HepG2 (cell line): ENCODE measurements around the gene DHX8. TPM values are rescaled to one million over a fixed set of nuclear protein-coding genes. Genes with fewer than 3 reads are reported as not detected.

Source experiments
- FOXP1 ChIP-seq, 2 experiments: fragments of 450-650 bp in 1 of 2; IDR thresholded peaks; 2 replicates each; pipeline ENCODE4 v1.6.1; 2017 to 2018; ENCODE audit warnings: antibody characterized with exemption in 1 of 2
- KLF15 ChIP-seq: sonication (generic); formaldehyde crosslinking; IDR thresholded peaks from 2 replicates; pipeline ENCODE4 v1.8.1; 2023; ENCODE audit warnings: borderline replicate concordance, mild to moderate bottlenecking, inconsistent platforms, missing genetic modification reagents, mixed read lengths
- PHF8 ChIP-seq: sonication (generic); formaldehyde crosslinking; IDR thresholded peaks from 2 replicates; pipeline ENCODE4 v1.5.0; 2020; ENCODE audit warnings: missing genetic modification reagents
- PITX1 ChIP-seq: sonication (generic); formaldehyde crosslinking; IDR thresholded peaks from 2 replicates; pipeline ENCODE4 v1.5.1; 2020; ENCODE audit warnings: mild to moderate bottlenecking, missing genetic modification reagents
- RXRB ChIP-seq: IDR thresholded peaks from 2 replicates; pipeline ENCODE4 v1.6.1; 2016; ENCODE audit warnings: borderline replicate concordance, missing genetic modification reagents, missing compliant biosample characterization
- SP2 ChIP-seq: sonication (generic); formaldehyde crosslinking; IDR thresholded peaks from 2 replicates; pipeline ENCODE4 v1.5.1; 2020; ENCODE audit warnings: mild to moderate bottlenecking, missing genetic modification reagents
- YEATS2 ChIP-seq: sonication (generic); formaldehyde crosslinking; IDR thresholded peaks from 2 replicates; pipeline ENCODE4 v1.4.0; 2020; ENCODE audit warnings: missing genetic modification reagents, borderline replicate concordance
- ZFX ChIP-seq: sonication (generic); formaldehyde crosslinking; IDR thresholded peaks from 2 replicates; pipeline ENCODE4 v1.4.0; 2020; ENCODE audit warnings: mild to moderate bottlenecking, low read depth, missing genetic modification reagents, moderate library complexity
- ZNF101 ChIP-seq: sonication (generic); formaldehyde crosslinking; IDR thresholded peaks from 2 replicates; pipeline ENCODE4 v1.4.0; 2020; ENCODE audit warnings: mild to moderate bottlenecking, low read depth, missing genetic modification reagents, borderline replicate concordance
- ZNF335 ChIP-seq: sonication (generic); formaldehyde crosslinking; IDR thresholded peaks from 2 replicates; pipeline ENCODE4 v1.4.0; 2020; ENCODE audit warnings: missing genetic modification reagents
- ZNF557 ChIP-seq: sonication (generic); formaldehyde crosslinking; IDR thresholded peaks from 2 replicates; pipeline ENCODE4 v1.4.0; 2020; ENCODE audit warnings: missing genetic modification reagents
- ZSCAN30 ChIP-seq: sonication (generic); formaldehyde crosslinking; IDR thresholded peaks from 2 replicates; pipeline ENCODE4 v1.5.0; 2020; ENCODE audit warnings: mild to moderate bottlenecking, missing genetic modification reagents
- polyA plus RNA-seq, 8 experiments: library from polyadenylated mRNA; depleted of rRNA in 3 of 8; stranded (reverse) in 7 of 8; unstranded in 1 of 8; fragments of >200 nt; fragmentation: Illumina TruSeq in 4 of 8; extraction: Trizol in 4 of 8; gene quantifications; 2 replicates each; pipeline versions ENCODE4 v1.2.1 to v1.2.3, GENCODE V29; 2011 to 2016; ENCODE audit warnings: low read depth in 4 of 8, missing spikeins in 1 of 8, mixed read lengths in 1 of 8; ENCODE audit not compliant: insufficient read depth in 1 of 8
- total RNA-seq, 5 experiments: library from RNA; depleted of rRNA; stranded (reverse); fragments of >200 nt; fragmentation: Illumina TruSeq; extraction: Trizol; gene quantifications; 2 replicates each; pipeline ENCODE4 v1.2.3, GENCODE V29; 2016; ENCODE audit warnings: low read depth in 1 of 5
- TF ChIP-seq, protein P1 (sequence below): sonication (generic); formaldehyde crosslinking; IDR thresholded peaks from 2 replicates; pipeline ENCODE4 v1.4.0; 2020; ENCODE audit warnings: mild to moderate bottlenecking, missing genetic modification reagents, borderline replicate concordance
- TF ChIP-seq, protein P2 (sequence below): sonication (generic); formaldehyde crosslinking; IDR thresholded peaks from 2 replicates; pipeline ENCODE4 v1.4.0; 2020; ENCODE audit warnings: missing genetic modification reagents
- TF ChIP-seq, protein P3 (sequence below): sonication (generic); formaldehyde crosslinking; IDR thresholded peaks from 2 replicates; pipeline ENCODE4 v1.4.0; 2020; ENCODE audit warnings: mild to moderate bottlenecking, missing genetic modification reagents
- TF ChIP-seq, protein P4 (sequence below): IDR thresholded peaks from 2 replicates; pipeline ENCODE4 v1.6.1; 2016; ENCODE audit warnings: control low read depth
- TF ChIP-seq, protein P5 (sequence below): IDR thresholded peaks from 2 replicates; pipeline ENCODE4 v1.4.0; 2020; ENCODE audit warnings: mild to moderate bottlenecking, missing genetic modification reagents

The DHX8 gene
- total and polyA plus RNA-seq, 2 of the 13 experiments (the other 11 are each of a cell fraction or from before 2014, with no cell fraction given) = 24.8 to 48.9 TPM

DNA sequence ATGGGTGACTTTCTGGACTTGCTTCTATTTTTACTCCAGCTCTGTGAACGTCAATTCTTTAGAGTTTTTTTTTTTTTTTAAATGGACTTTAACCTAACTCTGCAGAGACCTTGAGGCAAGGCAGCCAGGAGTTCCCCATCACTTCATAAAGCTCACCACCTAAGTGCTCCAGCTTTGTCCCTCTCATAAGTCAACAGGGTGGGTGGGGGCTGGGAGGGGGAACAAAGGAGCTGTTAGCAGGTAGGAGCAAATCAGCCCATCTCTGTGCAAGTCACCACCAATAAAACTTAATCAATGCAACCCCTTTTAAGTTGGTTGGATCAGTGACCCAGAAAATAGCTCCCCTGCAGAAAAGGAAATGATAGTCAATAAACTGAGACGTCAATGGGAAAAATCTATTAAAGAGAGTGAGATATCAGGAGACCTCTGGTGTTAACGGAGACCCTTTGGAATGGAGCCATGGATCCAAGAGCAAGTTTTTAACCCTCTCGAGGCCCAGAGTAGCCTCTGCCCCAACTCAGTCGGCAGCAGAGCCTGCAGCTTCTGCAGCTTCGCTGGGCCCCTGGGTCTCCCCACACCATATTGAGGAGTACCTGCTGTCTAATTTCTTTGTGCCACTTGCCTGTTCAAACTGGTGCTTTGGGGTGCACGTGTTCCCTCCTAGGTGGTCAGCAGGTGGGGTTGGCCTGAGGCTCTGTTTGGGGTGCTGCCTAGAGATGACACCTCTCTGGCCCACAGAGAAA is 90.0 kb downstream of the DHX8 start (continued):
- TF ChIP-seq, protein P1, sequence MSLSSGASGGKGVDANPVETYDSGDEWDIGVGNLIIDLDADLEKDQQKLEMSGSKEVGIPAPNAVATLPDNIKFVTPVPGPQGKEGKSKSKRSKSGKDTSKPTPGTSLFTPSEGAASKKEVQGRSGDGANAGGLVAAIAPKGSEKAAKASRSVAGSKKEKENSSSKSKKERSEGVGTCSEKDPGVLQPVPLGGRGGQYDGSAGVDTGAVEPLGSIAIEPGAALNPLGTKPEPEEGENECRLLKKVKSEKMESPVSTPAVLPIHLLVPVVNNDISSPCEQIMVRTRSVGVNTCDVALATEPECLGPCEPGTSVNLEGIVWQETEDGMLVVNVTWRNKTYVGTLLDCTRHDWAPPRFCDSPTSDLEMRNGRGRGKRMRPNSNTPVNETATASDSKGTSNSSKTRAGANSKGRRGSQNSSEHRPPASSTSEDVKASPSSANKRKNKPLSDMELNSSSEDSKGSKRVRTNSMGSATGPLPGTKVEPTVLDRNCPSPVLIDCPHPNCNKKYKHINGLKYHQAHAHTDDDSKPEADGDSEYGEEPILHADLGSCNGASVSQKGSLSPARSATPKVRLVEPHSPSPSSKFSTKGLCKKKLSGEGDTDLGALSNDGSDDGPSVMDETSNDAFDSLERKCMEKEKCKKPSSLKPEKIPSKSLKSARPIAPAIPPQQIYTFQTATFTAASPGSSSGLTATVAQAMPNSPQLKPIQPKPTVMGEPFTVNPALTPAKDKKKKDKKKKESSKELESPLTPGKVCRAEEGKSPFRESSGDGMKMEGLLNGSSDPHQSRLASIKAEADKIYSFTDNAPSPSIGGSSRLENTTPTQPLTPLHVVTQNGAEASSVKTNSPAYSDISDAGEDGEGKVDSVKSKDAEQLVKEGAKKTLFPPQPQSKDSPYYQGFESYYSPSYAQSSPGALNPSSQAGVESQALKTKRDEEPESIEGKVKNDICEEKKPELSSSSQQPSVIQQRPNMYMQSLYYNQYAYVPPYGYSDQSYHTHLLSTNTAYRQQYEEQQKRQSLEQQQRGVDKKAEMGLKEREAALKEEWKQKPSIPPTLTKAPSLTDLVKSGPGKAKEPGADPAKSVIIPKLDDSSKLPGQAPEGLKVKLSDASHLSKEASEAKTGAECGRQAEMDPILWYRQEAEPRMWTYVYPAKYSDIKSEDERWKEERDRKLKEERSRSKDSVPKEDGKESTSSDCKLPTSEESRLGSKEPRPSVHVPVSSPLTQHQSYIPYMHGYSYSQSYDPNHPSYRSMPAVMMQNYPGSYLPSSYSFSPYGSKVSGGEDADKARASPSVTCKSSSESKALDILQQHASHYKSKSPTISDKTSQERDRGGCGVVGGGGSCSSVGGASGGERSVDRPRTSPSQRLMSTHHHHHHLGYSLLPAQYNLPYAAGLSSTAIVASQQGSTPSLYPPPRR = peak; percentile 9; the same call in 1 of the 2 replicates
- TF ChIP-seq, protein P2, sequence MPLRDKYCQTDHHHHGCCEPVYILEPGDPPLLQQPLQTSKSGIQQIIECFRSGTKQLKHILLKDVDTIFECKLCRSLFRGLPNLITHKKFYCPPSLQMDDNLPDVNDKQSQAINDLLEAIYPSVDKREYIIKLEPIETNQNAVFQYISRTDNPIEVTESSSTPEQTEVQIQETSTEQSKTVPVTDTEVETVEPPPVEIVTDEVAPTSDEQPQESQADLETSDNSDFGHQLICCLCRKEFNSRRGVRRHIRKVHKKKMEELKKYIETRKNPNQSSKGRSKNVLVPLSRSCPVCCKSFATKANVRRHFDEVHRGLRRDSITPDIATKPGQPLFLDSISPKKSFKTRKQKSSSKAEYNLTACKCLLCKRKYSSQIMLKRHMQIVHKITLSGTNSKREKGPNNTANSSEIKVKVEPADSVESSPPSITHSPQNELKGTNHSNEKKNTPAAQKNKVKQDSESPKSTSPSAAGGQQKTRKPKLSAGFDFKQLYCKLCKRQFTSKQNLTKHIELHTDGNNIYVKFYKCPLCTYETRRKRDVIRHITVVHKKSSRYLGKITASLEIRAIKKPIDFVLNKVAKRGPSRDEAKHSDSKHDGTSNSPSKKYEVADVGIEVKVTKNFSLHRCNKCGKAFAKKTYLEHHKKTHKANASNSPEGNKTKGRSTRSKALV (CRISPR knock-in tag) = no peak
- TF ChIP-seq, protein P3, sequence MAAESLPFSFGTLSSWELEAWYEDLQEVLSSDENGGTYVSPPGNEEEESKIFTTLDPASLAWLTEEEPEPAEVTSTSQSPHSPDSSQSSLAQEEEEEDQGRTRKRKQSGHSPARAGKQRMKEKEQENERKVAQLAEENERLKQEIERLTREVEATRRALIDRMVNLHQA = no peak
- TF ChIP-seq YEATS2 (CRISPR knock-in tag) = no peak
- TF ChIP-seq ZNF557 (CRISPR knock-in tag) = 0 out of 2 replicates have a peak, but pooled peaks have one; percentile 55
- TF ChIP-seq PITX1 = no peak
- TF ChIP-seq, protein P4, sequence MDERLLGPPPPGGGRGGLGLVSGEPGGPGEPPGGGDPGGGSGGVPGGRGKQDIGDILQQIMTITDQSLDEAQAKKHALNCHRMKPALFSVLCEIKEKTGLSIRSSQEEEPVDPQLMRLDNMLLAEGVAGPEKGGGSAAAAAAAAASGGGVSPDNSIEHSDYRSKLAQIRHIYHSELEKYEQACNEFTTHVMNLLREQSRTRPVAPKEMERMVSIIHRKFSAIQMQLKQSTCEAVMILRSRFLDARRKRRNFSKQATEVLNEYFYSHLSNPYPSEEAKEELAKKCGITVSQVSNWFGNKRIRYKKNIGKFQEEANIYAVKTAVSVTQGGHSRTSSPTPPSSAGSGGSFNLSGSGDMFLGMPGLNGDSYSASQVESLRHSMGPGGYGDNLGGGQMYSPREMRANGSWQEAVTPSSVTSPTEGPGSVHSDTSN = no peak
- TF ChIP-seq ZNF101 (CRISPR knock-in tag) = no peak
- peak; percentile 81; the same call in 1 of the 2 replicates for TF ChIP-seq ZSCAN30 (CRISPR knock-in tag)
- no peak for TF ChIP-seq ZNF335 (CRISPR knock-in tag)
- TF ChIP-seq, protein P5, sequence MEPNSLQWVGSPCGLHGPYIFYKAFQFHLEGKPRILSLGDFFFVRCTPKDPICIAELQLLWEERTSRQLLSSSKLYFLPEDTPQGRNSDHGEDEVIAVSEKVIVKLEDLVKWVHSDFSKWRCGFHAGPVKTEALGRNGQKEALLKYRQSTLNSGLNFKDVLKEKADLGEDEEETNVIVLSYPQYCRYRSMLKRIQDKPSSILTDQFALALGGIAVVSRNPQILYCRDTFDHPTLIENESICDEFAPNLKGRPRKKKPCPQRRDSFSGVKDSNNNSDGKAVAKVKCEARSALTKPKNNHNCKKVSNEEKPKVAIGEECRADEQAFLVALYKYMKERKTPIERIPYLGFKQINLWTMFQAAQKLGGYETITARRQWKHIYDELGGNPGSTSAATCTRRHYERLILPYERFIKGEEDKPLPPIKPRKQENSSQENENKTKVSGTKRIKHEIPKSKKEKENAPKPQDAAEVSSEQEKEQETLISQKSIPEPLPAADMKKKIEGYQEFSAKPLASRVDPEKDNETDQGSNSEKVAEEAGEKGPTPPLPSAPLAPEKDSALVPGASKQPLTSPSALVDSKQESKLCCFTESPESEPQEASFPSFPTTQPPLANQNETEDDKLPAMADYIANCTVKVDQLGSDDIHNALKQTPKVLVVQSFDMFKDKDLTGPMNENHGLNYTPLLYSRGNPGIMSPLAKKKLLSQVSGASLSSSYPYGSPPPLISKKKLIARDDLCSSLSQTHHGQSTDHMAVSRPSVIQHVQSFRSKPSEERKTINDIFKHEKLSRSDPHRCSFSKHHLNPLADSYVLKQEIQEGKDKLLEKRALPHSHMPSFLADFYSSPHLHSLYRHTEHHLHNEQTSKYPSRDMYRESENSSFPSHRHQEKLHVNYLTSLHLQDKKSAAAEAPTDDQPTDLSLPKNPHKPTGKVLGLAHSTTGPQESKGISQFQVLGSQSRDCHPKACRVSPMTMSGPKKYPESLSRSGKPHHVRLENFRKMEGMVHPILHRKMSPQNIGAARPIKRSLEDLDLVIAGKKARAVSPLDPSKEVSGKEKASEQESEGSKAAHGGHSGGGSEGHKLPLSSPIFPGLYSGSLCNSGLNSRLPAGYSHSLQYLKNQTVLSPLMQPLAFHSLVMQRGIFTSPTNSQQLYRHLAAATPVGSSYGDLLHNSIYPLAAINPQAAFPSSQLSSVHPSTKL (CRISPR knock-in tag) = peak; percentile 78
- TF ChIP-seq ZFX (CRISPR knock-in tag) = no peak
- no peak for TF ChIP-seq SP2
- no peak for TF ChIP-seq KLF15 (CRISPR knock-in tag)
- peak; percentile 56; the same call in 1 of the 2 replicates for TF ChIP-seq RXRB (CRISPR knock-in tag)
- TF ChIP-seq FOXP1 (IDR thresholded peaks at IDR 0.05) = no peak
- 0 out of 2 replicates have a peak, but pooled peaks have one; percentile 2 for TF ChIP-seq FOXP1 (CRISPR knock-in tag; IDR thresholded peaks at IDR 0.05)
- TF ChIP-seq PHF8 (CRISPR knock-in tag) = no peak
